Measurements from ENCODE around the gene XXYLT1.

DNA sequence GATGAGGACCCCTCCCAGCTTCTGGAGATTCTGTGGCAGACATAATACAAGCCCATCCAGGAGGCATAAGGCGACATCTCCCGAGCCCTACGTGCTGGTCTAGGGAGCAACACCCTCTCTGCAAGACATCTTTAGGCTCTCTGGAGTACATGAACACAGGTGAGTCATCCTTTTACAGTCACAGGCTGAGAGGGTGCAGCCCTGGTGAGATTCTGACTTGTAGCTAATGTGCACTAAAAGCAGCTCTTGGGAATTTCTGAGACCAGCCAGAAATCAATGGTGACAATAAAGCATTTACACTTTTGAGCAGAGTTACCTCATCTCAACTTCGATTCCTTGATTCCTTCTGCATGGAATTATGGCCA, 131.1 kb downstream of the XXYLT1 start:
- TF ChIP-seq, protein P1, sequence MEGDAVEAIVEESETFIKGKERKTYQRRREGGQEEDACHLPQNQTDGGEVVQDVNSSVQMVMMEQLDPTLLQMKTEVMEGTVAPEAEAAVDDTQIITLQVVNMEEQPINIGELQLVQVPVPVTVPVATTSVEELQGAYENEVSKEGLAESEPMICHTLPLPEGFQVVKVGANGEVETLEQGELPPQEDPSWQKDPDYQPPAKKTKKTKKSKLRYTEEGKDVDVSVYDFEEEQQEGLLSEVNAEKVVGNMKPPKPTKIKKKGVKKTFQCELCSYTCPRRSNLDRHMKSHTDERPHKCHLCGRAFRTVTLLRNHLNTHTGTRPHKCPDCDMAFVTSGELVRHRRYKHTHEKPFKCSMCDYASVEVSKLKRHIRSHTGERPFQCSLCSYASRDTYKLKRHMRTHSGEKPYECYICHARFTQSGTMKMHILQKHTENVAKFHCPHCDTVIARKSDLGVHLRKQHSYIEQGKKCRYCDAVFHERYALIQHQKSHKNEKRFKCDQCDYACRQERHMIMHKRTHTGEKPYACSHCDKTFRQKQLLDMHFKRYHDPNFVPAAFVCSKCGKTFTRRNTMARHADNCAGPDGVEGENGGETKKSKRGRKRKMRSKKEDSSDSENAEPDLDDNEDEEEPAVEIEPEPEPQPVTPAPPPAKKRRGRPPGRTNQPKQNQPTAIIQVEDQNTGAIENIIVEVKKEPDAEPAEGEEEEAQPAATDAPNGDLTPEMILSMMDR (IDR thresholded peaks at IDR 0.05), result no peak
- no peak for TF ChIP-seq POLR2A (IDR thresholded peaks at IDR 0.05)

All from right lobe of liver (tissue), 4 donors.